PC-3 (cell line): ENCODE data around the gene ADM2. TPM values are rescaled to one million over a fixed set of nuclear protein-coding genes. Genes with fewer than 3 reads are reported as not detected.
A peak's percentile ranks its signal among the peaks of the same experiment; 100 is the strongest.

Source experiments
- ATAC-seq: fragments of 200-7000 bp; cut with Tn5 transposase; 2 replicates; pipeline ENCODE4 v1.9.1; 2020; ENCODE audit warnings: mild to moderate bottlenecking, moderate library complexity
- BruUV-seq: library from RNA; stranded (reverse); fragments of 400-500 nt; replicated peaks from 2 replicates; lab custom pipeline; 2021; lab: Mats Ljungman, UMichigan
- CTCF ChIA-PET: fragments of 300-600 bp; sonication (Branson Sonifier 250); formaldehyde crosslinking; loops from one replicate; lab custom pipeline; 2022; ENCODE audit warnings: antibody characterized with exemption; lab: Charles Lee
- POLR2A ChIA-PET: fragments of 300-600 bp; sonication (Branson Sonifier 250); formaldehyde crosslinking; loops from one replicate; lab custom pipeline; 2022; ENCODE audit warnings: antibody characterized with exemption; ENCODE audit not compliant: unreplicated experiment; lab: Charles Lee
- DNase-seq: peaks from one replicate; pipeline ENCODE4 v3.0.0-alpha.2; 2015
- H2AFZ ChIP-seq: fragments of 300-600 bp; sonication (generic); 2 replicates; pipeline ENCODE4 v1.6.0; 2016; ENCODE audit warnings: antibody characterized with exemption, low read length
- H3F3A ChIP-seq: fragments of 300-600 bp; sonication (generic); one replicate; pipeline ENCODE4 v1.6.0; 2017; ENCODE audit warnings: antibody characterized with exemption, low read length, control low read depth, mild to moderate bottlenecking; ENCODE audit not compliant: unreplicated experiment
- H3K27ac ChIP-seq: fragments of 300-600 bp; sonication (generic); 2 replicates; pipeline ENCODE4 v1.5.1; 2016; ENCODE audit warnings: mild to moderate bottlenecking, low read length
- H3K27me3 ChIP-seq: fragments of 300-600 bp; sonication (generic); 2 replicates; pipeline ENCODE4 v1.6.1; 2016; ENCODE audit warnings: low read length, mixed read lengths
- H3K36me3 ChIP-seq: fragments of 300-600 bp; sonication (generic); 2 replicates; pipeline ENCODE4 v1.6.1; 2016; ENCODE audit warnings: low read depth, mixed run types, low read length, mixed read lengths
- H3K4me1 ChIP-seq: fragments of 300-600 bp; sonication (generic); 2 replicates; pipeline ENCODE4 v1.5.1; 2016; ENCODE audit warnings: low read length; ENCODE audit not compliant: insufficient read depth
- H3K4me2 ChIP-seq: fragments of 300-600 bp; sonication (generic); 2 replicates; pipeline ENCODE4 v1.6.0; 2016; ENCODE audit warnings: low read length
- H3K4me3 ChIP-seq: fragments of 300-600 bp; sonication (generic); 2 replicates; pipeline ENCODE4 v1.5.1; 2016; ENCODE audit warnings: mild to moderate bottlenecking, low read length, mixed read lengths
- H3K79me2 ChIP-seq: fragments of 300-600 bp; sonication (generic); 2 replicates; pipeline ENCODE4 v1.6.1; 2017; ENCODE audit warnings: low read length, mixed read lengths
- H3K9ac ChIP-seq: fragments of 300-600 bp; sonication (generic); 2 replicates; pipeline ENCODE4 v1.6.0; 2016; ENCODE audit warnings: mild to moderate bottlenecking, low read length
- H3K9me2 ChIP-seq: fragments of 300-600 bp; sonication (generic); replicated peaks from 2 replicates; pipeline ENCODE4 v1.6.1; 2016; ENCODE audit warnings: mixed run types, low read length, mixed read lengths
- H3K9me3 ChIP-seq: fragments of 300-600 bp; sonication (generic); 2 replicates; pipeline ENCODE4 v1.6.1; 2016; ENCODE audit warnings: low read length, mixed read lengths
- H4K20me1 ChIP-seq: fragments of 300-600 bp; sonication (generic); 2 replicates; pipeline ENCODE4 v1.6.1; 2016; ENCODE audit warnings: low read length, mixed read lengths
- EZH2 ChIP-seq: fragments of 300-600 bp; sonication (generic); IDR thresholded peaks from one replicate; pipeline ENCODE4 v1.6.1; 2017; ENCODE audit warnings: antibody characterized with exemption, mild to moderate bottlenecking, low read length; ENCODE audit not compliant: unreplicated experiment
- EZH2phosphoT487 ChIP-seq: fragments of 300-600 bp; sonication (generic); IDR thresholded peaks from 2 replicates; pipeline ENCODE4 v1.6.1; 2018; ENCODE audit warnings: mild to moderate bottlenecking, antibody characterized with exemption, low read length, borderline replicate concordance
- intact Hi-C: fragments of 100-400 bp; cut with micrococcal nuclease; formaldehyde crosslinking; loops from 2 replicates; pipeline ENCODE4 v1.9.0; 2023
- total RNA-seq: library from RNA; depleted of rRNA; stranded (reverse); fragments of >200 nt; gene quantifications from 2 replicates; pipeline ENCODE4 v1.2.3, GENCODE V29; 2014
- TF ChIP-seq, protein P1 (sequence below): fragments of 300-600 bp; sonication (generic); conservative IDR thresholded peaks from 2 replicates; pipeline ENCODE4 v1.5.1; 2017; ENCODE audit warnings: antibody characterized with exemption, low read depth, mild to moderate bottlenecking, low read length

Gene ADM2
- total RNA-seq, 1 experiment from 2014 or later = 1.8 TPM

- TF ChIP-seq, protein P1, sequence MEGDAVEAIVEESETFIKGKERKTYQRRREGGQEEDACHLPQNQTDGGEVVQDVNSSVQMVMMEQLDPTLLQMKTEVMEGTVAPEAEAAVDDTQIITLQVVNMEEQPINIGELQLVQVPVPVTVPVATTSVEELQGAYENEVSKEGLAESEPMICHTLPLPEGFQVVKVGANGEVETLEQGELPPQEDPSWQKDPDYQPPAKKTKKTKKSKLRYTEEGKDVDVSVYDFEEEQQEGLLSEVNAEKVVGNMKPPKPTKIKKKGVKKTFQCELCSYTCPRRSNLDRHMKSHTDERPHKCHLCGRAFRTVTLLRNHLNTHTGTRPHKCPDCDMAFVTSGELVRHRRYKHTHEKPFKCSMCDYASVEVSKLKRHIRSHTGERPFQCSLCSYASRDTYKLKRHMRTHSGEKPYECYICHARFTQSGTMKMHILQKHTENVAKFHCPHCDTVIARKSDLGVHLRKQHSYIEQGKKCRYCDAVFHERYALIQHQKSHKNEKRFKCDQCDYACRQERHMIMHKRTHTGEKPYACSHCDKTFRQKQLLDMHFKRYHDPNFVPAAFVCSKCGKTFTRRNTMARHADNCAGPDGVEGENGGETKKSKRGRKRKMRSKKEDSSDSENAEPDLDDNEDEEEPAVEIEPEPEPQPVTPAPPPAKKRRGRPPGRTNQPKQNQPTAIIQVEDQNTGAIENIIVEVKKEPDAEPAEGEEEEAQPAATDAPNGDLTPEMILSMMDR = no peak
- no peak for TF ChIP-seq EZH2
- H3K4me1 ChIP-seq = peaks cover 21% of the 10 kb centered on the region
- no peaks in the 10 kb centered on the region for H3K9me3 ChIP-seq
- H4K20me1 ChIP-seq = peaks cover 30% of the 10 kb centered on the region
- DNase-seq = no peak
- H3K9ac ChIP-seq = peak overlapping the region; percentile 72; the same call in 1 of the 2 replicates
- H3K27ac ChIP-seq = no peak overlapping the region
- intact Hi-C loops = no loop called here
- ATAC-seq = no peak
- H3K4me2 ChIP-seq = peak overlapping the region; percentile 90
- CTCF ChIA-PET = interaction anchor here (0.6 kb wide), 1 partner anchor 144 kb away, joined by 12 read pairs; no protein-coding TSS in a partner anchor
- POLR2A ChIA-PET = no interaction called here
- H2AFZ ChIP-seq = peak overlapping the region; percentile 80
- no peaks in the 10 kb centered on the region for H3F3A ChIP-seq
- BruUV-seq = no TSS peak
- no peaks in the 10 kb centered on the region; the same call in 1 of the 2 replicates for H3K36me3 ChIP-seq
- no peaks in the 10 kb centered on the region for H3K9me2 ChIP-seq
- no peaks in the 10 kb centered on the region for H3K27me3 ChIP-seq
- peaks cover 37% of the 10 kb centered on the region for H3K79me2 ChIP-seq
- peak overlapping the region; percentile 73; the same call in 1 of the 2 replicates for H3K4me3 ChIP-seq
These were observed 5.7 kb upstream of the ADM2 start for GRCh38 chr22:50475652-50476002.

GRCh38 chr22:50476868-50477267 lies 4.5 kb upstream of the ADM2 start:
- DNase-seq = no peak

DNA sequence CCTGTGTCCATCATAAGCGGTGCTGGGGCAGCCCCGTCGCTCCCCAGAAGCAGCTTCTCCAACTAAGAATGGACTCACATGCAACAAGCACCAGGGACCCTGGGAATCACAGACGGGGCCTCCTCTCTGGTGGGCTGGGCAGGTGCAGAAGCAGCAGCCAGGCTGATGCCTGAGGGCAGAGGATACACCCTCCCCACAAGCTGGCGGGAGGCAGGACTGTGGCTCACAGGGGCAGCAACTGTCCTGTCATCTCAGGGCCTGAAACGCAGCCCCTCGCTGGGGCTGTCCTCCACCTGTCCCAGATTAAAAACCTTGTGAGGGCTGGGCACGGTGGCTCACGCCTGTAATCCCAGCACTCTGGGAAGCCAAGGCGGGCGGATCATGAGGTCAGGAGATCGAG lies 3.4 kb upstream of the ADM2 start:
- H4K20me1 ChIP-seq = peaks cover 12% of the 10 kb centered on the region
- CTCF ChIA-PET = no interaction called here
- no peak for ATAC-seq

More at GRCh38 chr22:50476868-50477267, 4.5 kb upstream of the ADM2 start:
- Histone ChIP-seq H3F3A (no peaks in the 10 kb centered on the region), H3K9me3 (no peaks in the 10 kb centered on the region), H3K27me3 (no peaks in the 10 kb centered on the region), H3K9me2 (no peaks in the 10 kb centered on the region), H3K79me2 (peaks cover 24% of the 10 kb centered on the region), H3K36me3 (no peaks in the 10 kb centered on the region; the same call in 1 of the 2 replicates), H3K4me2 (no peak overlapping the region), H3K9ac (no peak overlapping the region), H3K4me1 (peaks cover 15% of the 10 kb centered on the region; the same call in 1 of the 2 replicates), H3K27ac (no peak overlapping the region), H4K20me1 (peaks cover 23% of the 10 kb centered on the region), H3K4me3 (no peak overlapping the region), H2AFZ (no peak overlapping the region)
- BruUV-seq = no TSS peak
- ChIA-PET POLR2A (no interaction called here), CTCF (no interaction called here)
- intact Hi-C loops = no loop called here
- no peak for TF ChIP-seq EZH2phosphoT487
- TF ChIP-seq, protein P1 = no peak
- no peak for TF ChIP-seq EZH2
- ATAC-seq = no peak

More for the DNA sequence above, 3.4 kb upstream of the ADM2 start:
- no peak overlapping the region for H2AFZ ChIP-seq
- peaks cover 14% of the 10 kb centered on the region; the same call in 1 of the 2 replicates for H3K4me1 ChIP-seq
- no peaks in the 10 kb centered on the region; the same call in 1 of the 2 replicates for H3K36me3 ChIP-seq
- no peaks in the 10 kb centered on the region for H3K9me3 ChIP-seq
- intact Hi-C loops = no loop called here
- H3K9me2 ChIP-seq = no peaks in the 10 kb centered on the region
- TF ChIP-seq, protein P1 = no peak
- H3K4me3 ChIP-seq = no peak overlapping the region
- no peak overlapping the region for H3K9ac ChIP-seq
- DNase-seq = no peak
- POLR2A ChIA-PET = no interaction called here
- H3K79me2 ChIP-seq = peaks cover 14% of the 10 kb centered on the region
- no peaks in the 10 kb centered on the region for H3K27me3 ChIP-seq
- BruUV-seq = no TSS peak
- no peaks in the 10 kb centered on the region for H3F3A ChIP-seq
- no peak overlapping the region for H3K4me2 ChIP-seq
- H3K27ac ChIP-seq = no peak overlapping the region
